ENCODE results near the gene LBX1.

The LBX1 gene

DNA sequence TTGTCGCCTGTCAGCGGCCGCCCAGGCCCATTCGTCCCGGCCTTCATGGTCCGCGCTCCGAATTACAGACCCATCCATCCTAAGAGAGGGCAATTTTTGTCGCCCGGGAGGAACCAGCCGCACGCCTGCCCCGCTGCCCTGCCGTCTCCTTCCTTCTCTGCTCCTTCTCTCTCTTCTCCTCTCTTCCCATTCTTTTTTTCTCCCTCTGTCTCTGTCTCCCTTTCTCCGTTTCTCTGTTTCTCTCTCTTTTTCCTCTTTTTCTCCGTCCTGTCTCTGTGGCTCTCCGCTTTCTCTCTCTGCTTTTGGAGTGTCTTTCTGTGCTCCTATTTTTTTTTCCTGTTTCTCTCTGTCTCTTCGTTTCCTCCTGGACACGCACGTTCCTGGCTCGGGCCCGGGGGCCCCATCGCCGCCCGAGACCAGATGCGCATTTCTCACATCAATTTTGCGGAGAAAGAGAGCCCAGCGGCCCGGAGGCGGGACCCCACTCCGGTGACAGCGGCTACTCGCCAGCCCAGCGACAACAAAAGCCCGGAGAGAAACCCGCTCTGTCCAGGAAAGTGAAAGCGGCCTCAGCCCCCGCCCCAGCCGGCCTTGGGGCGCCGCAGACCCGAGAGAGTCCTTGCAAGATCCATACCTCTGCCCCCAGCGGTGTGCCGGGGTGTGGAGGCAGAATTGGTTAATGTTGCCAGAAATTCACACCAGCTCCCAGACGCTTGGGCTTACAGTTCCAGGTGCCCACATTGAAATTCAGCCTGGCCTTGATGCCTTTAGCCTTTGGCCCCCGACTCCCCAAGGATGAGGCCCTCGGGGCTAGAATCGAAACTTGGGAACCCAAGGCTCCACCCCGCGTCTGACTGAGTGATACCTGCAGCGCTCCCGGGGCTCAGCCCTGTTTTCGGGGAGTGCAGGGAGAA is 4.1 kb downstream of the LBX1 start:
- no peak for DNase-seq

DNA sequence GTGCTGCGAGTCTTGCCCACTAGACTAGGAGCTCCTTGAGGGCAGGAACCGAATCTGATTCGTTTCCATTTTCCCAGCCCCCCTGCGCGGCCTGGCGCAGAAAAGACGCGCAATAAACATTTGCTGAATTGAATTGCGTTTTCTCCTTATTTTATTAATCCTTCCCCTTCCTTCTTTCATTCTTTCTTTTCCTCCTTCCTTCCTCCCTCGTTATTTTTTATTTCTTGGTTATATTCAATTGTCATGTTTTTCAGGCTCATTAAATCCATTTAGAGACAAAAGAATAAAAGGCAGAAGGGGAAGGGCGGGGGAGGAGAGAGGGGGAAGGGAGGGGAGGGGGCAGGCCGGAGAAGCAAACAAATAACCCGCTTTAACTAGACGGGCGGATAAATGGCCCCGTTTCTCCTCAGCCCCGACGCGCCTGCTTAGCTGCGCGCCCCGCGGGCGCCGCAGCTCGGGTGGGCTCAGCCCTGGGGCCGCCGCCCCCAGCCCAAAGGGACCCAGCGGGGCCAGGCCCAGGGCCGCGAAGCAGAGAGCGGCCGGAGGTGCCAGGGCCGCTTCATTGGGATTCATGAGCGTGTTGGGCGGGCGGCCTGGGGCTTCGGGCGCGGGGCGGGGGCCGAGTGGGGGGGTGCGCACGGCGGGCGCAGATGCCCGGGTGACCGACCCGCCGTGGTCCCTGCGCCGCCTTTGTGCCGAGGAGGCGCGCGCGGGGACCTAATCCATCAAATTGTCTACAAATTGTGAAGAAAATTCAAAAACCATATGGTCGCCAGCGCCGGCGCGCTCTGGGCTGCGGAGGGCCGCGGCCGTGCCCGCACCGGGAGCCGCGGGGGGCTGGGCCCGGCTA is 5.0 kb downstream of the LBX1 start:
- DNase-seq: no peak

- no peak for DNase-seq
These were observed 5.8 kb downstream of the LBX1 start for GRCh38 chr10:101223274-101224059.

DNA sequence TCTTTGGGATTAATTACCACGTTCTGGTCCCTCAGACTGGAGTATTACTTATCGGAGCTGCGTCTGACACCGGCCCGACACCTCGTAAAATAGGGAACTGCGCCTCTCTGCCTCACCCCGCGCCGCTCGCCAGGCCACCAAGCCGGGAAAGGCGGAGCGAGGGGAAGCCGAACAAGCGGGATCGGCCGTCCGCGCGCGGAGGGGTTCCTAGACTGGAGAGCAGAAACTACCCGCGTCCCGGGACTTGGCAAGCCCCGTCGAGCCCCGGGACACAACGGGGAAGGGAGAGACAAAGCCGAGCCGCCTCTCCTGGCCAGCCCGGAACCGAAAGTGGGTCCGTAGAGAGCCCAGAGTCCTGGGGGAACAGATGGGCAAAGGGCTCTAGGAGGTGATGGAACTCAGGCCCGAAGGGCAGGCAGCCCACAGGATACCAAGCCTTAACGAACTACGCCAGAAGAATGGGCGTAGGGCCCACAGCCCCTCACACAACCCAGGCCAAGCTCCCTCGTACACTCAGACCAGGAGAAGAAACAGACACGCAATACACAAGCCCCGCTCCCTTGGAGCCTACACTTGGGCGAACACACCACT is 6.5 kb downstream of the LBX1 start:
- DNase-seq: no peak

DNA sequence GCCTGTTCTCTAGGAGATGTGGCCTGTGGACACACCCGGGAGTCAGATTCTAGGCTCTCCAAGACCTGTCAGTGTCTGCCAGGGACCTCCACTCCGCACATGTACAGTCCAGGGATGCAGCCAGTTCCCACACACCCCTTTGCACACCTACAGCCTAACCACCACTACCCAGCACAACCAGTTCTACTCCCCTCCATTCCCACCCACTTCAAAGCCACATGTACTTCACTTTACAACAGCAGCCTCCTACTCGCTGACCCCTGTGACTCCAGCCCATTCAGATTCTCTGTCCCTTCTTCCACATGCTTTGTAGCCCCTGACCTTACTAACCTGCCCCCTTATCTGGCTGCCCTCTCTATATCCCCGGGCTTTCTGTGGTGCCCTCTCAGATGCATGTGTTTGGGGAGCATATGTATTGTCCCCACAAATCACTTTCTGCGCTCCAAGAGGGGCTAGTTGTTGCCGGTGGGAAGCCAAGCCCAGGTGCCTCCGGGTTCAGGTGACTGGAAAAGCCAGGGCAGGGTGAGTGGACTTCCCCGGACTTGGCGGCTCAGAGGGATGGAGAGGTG is 7.2 kb downstream of the LBX1 start:
- no peak for DNase-seq

- DNase-seq: no peak
These were observed 7.7 kb downstream of the LBX1 start for GRCh38 chr10:101221549-101221948.

DNA sequence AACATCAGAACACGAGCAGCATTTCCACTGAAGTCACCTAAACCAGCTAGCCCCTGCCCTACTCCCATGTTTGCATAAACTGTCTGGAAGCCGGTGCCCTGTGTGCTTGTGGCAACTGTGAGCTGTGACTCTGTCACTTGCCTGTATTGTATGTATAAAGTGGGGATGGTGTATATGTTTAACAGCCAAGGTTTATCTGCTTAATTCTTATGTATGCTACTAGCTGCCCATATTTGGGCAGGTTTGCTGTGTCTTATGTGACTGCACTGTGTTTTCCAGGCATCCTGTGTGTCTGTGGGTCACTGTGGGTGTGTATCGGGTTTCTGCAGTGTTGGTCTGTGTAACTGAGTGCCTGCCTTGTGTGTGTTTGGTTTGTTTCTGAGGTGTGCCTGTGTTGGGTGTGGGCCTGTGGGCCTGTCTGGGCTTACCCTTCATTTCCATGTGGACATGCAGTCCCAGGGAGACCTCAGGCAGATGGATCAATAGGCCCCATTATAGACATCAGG is 9.3 kb downstream of the LBX1 start:
- no peak for DNase-seq

DNA sequence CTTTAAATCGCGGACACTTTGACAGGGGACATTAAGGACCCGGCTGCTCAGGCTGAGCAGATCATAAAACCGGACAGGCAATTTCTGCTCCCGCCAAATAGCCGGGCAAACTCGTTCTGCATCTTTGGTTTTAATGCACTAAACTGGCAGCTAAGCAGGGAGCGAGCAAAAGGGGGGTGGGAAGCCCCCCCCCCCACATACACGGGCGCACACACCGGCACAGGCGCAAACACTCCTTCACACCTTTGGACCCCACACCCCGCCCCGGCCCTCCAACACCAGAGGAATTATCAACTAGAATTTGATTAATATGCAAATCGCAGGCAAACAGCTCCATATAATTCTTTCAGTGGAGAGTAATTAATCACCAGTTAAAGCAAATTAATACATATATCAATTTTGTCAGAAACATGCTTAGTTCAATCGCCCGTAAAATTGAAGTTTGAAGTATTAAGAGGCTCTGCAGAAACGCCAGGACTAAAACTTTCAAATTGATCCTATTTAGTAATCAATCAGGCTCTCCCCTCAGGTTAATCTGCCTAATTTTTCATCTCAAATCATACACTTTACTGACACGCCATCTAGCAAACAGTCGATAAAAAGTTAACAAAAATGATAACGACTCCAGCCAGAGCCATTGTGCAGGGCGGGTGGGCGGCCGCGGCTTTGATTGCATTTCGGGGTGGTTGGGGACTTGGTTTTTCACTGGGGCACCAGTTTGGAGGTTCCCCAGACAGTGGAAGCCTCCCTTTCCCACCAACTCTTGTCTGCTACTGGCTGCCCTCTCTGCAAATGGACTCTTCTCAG is 9.9 kb downstream of the LBX1 start:
- no peak for DNase-seq

DNA sequence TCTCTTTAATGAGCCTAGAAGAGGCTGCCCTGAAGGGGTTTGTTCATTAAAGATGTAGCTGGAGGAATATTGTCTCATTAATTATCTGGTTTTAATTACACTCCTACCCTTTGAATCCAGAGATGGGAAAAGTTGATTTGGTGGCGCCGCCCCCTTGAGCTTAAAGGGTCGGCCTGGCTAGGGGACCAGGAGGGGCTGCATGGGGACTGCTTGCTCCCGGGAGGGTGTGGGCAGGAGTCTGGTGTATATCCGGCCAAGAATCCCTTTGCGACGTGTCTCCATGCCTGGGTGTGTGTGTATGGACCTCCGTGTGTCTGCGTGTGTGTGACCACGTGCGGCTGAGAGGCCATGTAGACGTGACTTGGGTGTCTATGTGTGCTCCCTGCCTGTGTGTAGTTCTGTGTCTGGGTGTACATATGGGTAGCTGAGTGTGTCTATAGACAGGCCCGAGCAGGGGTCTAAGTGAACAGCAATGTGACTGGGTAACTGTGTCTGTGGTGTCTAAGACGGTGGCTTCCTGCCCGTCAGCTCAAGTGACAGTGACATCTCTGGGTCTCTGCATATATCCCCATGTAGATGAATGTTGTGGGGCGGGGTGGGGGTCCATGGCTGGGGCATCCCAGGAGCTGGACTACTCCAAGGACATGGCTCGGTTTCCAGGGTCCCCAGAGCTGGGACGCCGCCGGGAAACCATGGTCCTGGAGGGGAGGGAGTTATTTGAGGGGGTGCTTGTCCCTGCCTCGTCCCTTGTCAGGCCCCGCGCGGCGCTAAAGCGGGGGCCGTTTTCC is 10.7 kb downstream of the LBX1 start:
- DNase-seq: no peak

DNA sequence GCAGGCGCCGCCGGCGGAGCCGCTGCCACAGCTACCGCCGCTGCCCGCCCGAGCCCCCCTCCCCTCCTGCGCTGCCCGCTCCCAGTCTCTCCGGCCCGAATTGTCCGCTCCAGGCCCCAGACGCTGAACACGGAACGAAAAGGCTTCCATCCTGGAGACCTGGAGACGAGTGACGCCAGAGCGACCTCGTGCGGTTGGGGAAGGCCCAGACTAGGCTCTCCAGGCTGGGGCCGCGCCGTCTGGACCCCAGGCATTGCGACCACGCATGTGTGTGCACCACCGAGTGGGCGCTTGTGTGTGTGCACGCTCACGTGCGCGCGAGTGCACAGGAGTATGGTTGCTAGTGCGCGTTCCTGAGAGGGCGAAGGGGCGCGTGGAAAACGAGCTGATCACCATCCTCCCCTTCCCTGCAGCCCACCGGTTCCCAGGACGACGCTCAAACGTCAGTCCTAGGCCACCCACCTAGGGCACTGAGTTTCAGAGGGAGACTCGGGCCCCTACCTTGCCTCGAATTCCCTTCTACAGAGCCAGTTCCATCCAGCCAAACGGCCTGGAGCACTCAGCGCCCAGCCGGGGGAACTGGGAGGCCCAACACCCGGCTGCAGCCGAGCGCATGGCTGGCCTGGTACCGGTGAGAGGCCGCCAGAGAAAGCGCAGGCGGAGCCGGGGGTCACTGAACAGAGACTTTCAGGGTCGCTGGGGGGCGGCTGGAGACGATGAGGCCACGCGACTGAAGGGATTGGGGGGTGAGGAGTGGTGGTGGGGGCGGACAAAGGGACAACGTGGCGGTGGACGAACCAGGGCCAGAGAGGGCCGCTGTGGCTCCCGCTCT is 11.6 kb downstream of the LBX1 start:
- no peak for DNase-seq

- no peak for DNase-seq
These were observed 12.2 kb downstream of the LBX1 start for GRCh38 chr10:101217044-101217425.

GRCh38 chr10:101216207-101217043 is 12.8 kb downstream of the LBX1 start:
- no peak for DNase-seq

DNA sequence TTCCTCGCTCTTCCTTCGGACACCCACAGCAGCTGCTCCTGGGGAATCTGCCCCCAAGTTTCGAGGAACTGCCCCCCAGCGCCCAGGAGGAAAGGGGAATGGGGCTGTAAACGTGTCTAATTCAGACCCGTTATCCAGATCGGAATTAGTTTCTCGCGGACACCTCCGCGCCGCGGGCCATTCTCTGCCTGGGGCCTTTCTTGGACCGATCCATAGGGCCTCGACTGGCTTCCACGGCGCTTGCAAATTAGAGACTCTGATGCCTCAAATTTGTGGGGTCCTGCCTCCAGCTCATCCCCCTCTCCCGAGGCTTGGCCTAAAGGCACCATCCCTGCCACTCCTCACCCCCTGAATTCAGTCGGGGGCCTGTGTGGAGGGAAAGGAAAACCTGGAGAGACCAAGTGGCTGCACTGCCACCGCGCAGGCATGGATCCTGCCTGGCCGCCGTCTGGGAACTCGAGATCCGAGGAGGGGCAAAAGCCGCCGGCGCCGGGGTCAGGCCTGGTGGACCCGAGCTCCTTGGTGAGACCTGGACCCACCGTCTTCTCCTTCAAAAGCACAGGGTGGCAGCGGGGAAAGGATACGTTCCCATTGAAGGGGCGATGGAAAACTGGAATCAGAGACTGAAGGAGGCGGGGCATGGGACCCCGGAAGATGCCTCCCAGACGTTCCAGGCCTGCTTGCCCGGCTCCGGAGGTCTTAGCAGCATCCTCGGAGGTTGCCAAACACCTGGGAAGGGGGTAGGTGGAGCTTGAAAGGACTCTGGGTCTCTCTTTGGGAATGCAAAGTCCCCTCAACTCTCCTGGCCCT is 13.7 kb downstream of the LBX1 start:
- DNase-seq: no peak

- peak; percentile 47 to 68 (median 63) for DNase-seq
These were observed 14.5 kb downstream of the LBX1 start for GRCh38 chr10:101214446-101215396.

- DNase-seq: no peak
These were observed 20.7 kb downstream of the LBX1 start for GRCh38 chr10:101208543-101208942.

DNA sequence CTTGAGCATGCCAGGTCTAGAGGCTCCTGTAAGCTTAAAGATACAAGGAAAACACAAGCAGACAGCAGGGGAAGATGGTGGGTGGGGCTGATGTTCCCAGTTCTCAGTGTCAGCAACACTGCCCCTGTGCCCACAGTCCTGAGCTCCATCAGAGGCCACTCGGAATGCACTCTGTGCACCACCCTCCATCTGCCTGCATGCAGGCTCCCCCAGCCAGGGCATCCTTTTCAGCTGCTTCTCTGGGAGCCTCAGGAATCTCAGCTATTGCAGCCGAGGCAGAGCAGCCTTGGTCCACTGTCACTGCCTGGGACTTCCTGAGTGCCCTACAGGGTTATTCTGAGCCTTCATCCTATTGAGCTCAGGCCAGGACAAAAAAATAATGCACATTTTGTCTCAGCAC is 22.2 kb downstream of the LBX1 start:
- no peak for DNase-seq
